GM10266 (cell line): ENCODE data around the gene UBR4.

Experiments
- DNase-seq: peaks from one replicate; pipeline ENCODE4 v3.0.0; 2012; ENCODE audit errors: extremely low spot score
- TF ChIP-seq, protein P1 (sequence below): IDR thresholded peaks from 2 replicates; pipeline ENCODE4 v1.5.1; 2012; ENCODE audit warnings: mild to moderate bottlenecking, low read depth; ENCODE audit not compliant: control insufficient read depth, insufficient read depth; ENCODE audit errors: missing control alignments

The UBR4 gene

DNA sequence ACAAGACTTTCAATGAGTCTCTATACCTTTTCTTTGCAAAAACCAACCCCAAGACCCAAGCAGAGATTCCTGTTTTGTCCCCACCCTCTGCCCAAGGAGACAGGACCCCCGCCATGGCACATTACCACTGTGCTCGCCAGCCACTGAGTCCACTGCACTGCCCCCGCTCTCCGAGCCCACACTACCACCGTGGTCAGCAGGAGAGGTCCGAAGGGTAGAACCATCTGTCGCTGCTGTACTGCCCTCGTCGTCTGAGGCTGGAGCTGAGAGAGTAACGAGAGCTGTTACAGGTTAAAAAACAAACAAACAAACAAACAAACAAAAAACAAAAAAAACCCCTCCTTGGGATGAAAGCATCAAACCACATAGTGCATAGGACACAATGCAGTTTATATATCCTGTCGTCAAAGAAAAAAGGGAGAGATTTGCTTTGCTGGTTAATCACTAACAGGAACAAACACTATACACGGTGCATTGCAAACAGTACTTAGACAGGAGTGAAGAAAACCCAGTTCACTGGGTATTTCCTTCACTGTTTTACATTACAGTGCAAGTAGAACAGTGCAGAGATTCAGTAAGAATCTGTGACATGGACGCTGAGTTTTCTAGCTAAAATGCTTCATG lies 71.0 kb downstream of the UBR4 start:
- TF ChIP-seq, protein P1, sequence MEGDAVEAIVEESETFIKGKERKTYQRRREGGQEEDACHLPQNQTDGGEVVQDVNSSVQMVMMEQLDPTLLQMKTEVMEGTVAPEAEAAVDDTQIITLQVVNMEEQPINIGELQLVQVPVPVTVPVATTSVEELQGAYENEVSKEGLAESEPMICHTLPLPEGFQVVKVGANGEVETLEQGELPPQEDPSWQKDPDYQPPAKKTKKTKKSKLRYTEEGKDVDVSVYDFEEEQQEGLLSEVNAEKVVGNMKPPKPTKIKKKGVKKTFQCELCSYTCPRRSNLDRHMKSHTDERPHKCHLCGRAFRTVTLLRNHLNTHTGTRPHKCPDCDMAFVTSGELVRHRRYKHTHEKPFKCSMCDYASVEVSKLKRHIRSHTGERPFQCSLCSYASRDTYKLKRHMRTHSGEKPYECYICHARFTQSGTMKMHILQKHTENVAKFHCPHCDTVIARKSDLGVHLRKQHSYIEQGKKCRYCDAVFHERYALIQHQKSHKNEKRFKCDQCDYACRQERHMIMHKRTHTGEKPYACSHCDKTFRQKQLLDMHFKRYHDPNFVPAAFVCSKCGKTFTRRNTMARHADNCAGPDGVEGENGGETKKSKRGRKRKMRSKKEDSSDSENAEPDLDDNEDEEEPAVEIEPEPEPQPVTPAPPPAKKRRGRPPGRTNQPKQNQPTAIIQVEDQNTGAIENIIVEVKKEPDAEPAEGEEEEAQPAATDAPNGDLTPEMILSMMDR = no peak
- no peak for DNase-seq

DNA sequence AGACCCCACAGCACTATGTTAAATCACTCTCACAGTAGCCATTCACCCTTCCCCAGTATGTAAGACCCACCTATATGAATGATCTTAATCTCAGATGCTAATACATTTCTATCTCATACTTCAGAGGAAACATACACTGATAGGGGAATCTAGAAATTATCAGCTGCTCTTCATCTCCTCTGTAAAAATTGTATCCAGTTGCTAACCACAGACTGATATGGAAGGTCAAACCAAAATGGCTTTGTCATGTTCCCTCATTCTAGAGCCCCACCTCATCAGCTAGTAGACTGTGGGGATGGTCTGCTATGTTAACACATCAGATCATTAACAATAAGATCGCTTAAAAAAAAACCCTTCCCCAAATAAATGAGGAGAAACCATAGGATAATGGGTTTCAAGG lies 71.7 kb downstream of the UBR4 start:
- no peak for DNase-seq
- TF ChIP-seq, protein P1 = no peak

DNA sequence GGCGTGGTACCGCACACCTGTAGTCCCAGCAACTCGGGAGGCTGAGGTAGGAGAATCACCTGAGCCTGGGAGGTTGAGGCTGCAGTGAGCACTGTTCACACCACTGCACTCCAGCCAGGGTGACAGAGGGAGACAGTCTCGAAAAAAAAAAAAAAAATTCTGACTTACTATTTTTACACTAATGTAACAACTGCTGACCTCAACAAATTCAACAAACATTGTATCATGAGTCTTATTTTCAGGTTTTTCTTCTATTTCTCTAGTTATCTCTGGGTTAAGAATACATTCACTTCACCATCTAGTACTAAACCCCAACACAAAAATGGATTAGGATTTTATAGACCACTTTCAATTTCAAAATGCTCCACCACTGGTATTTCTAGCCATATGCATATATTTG lies 72.9 kb downstream of the UBR4 start:
- no peak for DNase-seq
- TF ChIP-seq, protein P1 = no peak

DNA sequence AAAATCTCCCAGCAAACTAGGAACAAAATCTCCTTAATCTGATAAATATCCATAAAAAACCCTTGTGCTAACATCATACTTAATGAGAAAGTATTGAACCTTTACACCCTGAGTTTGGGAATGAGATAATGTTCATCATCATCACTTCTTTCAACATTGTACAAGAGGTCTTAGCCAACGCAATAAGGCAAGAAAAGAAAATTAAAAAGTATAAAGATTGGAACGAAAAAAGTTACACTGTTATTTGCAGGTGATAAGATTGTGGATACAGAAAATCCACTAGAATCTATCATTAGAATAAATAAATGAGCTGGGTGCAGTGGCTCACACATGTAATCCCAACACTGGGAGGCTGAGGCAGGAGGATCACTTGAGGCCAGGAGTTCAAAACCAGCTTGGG lies 76.7 kb downstream of the UBR4 start:
- DNase-seq = no peak
- TF ChIP-seq, protein P1 = no peak

DNA sequence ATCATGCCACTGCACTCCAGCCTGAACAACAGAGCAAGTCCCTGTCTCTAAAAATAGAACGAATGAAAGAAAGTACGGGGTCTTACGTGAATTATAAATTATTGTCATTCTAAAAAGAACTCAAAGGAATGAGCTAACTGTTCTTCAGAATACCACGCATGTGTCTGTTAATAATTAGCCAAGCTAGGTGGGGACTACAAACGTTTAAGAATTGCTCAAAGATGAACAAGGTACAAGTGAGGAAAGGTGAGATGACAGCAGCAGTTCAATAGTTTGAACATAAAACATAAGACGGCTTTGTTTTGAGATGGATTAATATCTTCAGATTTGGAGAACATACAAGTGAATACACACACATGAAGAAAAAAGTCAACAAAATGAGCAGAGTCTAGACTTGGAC lies 79.6 kb downstream of the UBR4 start:
- DNase-seq = no peak

DNA sequence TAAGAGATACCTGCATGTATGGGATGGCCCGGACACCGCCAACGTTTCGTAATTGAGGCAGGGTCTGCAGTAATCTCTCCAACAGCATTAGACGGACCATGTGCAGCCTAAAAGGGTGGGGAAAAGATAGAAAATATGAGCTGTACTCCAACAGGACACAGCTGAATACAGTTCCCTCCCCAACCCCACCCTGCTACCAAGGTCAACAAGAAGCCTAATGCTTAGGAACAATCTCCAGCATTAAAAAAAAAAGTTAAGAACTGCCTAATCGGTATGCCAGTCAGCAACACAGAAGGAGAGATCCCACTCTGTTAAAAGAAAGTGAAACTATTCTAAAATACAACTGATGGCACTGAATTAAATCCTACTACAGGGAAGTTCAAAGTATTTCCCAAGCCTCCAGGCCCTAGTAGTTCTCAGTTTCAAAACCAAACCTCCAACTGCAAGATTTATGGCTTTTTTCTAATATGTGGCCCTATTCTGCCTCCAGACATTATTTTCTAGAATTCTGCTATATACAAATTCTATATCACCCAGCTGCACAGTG lies 81.0 kb downstream of the UBR4 start:
- TF ChIP-seq, protein P1 = no peak
- DNase-seq = no peak

More for the DNA sequence above, 79.6 kb downstream of the UBR4 start:
- TF ChIP-seq, protein P1 = no peak

DNA sequence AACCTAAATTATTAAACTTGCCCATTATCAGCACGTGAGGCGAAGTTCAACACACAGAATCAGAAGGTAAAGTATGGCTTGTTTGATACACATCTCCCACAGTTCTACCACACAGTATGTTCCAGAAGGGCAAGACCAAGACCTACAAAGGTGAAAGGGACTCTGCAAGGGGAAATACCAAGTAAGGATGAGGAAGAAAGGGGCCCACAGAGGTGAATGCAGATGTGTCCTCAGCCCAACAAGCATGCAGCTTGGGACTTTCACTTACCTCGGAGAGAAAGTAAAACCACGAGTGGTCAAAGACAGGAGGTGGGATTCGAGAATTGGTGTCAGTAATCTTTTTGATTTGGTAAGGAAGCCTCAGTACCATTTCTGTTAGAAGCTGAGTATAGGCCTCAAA lies 85.8 kb downstream of the UBR4 start:
- TF ChIP-seq, protein P1 = no peak
- peak; percentile 58 for DNase-seq
